Renal cortex interstitium (tissue), 11 donors: ENCODE data around the gene ATG9A. TPM values are rescaled to one million over a fixed set of nuclear protein-coding genes. Genes with fewer than 3 reads are reported as not detected.

Experiments
- DNase-seq, 11 donors: peaks; one replicate each; pipeline ENCODE4 v3.0.0-alpha.2; 2013; ENCODE audit warnings: low read depth in 9 of 11, low spot score in 4 of 11; ENCODE audit errors: extremely low read depth in 1 of 11
- polyA plus RNA-seq, 3 donors: library from polyadenylated mRNA; unstranded; fragments of 120-200 nt; gene quantifications; one replicate each; pipeline ENCODE4 v1.2.1, GENCODE V29; 2013; ENCODE audit not compliant: insufficient read length in 3 of 3

The ATG9A gene
- polyA plus RNA-seq, 3 donors: 43.7 to 48.2 (median 48.0) TPM

- no peak for DNase-seq
Observed at GRCh38 chr2:219172231-219173154, 56.9 kb downstream of the ATG9A start.

DNA sequence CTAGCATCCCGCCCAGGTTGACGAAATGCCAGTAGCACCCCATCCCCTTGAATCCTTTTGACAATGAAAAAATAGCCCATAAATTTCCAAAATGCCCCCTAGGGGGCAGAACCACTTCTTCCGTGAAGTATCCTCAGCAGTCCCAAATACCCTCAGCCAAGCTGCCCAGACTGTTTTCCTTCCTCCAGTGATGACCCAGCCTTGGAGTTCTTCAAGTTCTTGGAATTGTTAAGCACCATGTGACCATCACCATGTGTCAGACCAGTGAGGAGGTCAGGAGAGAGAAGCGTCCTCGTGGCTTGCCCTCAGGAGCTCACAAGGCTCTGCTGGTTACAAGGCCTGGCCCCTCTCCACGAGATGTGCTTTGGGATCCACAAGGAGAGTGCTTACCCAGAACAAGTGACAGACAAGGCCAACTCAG, 58.2 kb downstream of the ATG9A start:
- DNase-seq: peak in 5 of 11 donors; percentile 25 to 51 (median 33)

GRCh38 chr2:219169930-219170654, 59.3 kb downstream of the ATG9A start, which contains the start of gene SLC23A3:
Gene SLC23A3, minus strand, starts transcription at chr2:219170029. Its CDS starts 45 bp downstream, at chr2:219169984.
- no peak for DNase-seq

Other genes with a start within 250 kb of the ATG9A start
- gene FEV, start 244.5 kb downstream of the ATG9A start, polyA plus RNA-seq: under 1 TPM in 2 of 3 donors, not detected in 1; 0.14 TPM
- not detected for gene CRYBA2, start 236.2 kb downstream of the ATG9A start, polyA plus RNA-seq
- under 1 TPM; 0.11 to 0.37 (median 0.36) TPM for gene CFAP65, start 188.1 kb downstream of the ATG9A start, polyA plus RNA-seq
- gene IHH, start 168.7 kb downstream of the ATG9A start, polyA plus RNA-seq: 1 to 10 TPM; 1.3 to 2.8 (median 2.0) TPM
- gene NHEJ1, start 68.8 kb downstream of the ATG9A start, polyA plus RNA-seq: 10 to 100 TPM; 16.7 to 21.4 (median 17.0) TPM
- gene SLC23A3, start 59.6 kb downstream of the ATG9A start, polyA plus RNA-seq: 10 to 100 TPM; 17.6 to 35.0 (median 22.7) TPM
- 10 to 100 TPM; 61.4 to 71.9 (median 68.9) TPM for gene CNPPD1, start 52.7 kb downstream of the ATG9A start, polyA plus RNA-seq
- gene RETREG2, start 51.4 kb downstream of the ATG9A start, polyA plus RNA-seq: 100 to 1,000 TPM; 111 to 116 (median 116) TPM
- gene ZFAND2B, start 22.9 kb downstream of the ATG9A start, polyA plus RNA-seq: 10 to 100 TPM; 36.1 to 50.4 (median 43.0) TPM
- 10 to 100 TPM; 42.1 to 50.2 (median 44.7) TPM for gene ABCB6, start 10.7 kb downstream of the ATG9A start, polyA plus RNA-seq
- 10 to 100 TPM; 51.6 to 94.0 (median 62.8) TPM for gene ANKZF1, start 170 bp upstream of the ATG9A start, polyA plus RNA-seq
- 10 to 100 TPM; 24.1 to 27.6 (median 24.4) TPM for gene GLB1L, start 15.8 kb upstream of the ATG9A start, polyA plus RNA-seq
- gene STK16, start 15.8 kb upstream of the ATG9A start, polyA plus RNA-seq: 10 to 100 TPM; 37.3 to 38.3 (median 38.1) TPM
- 1 to 10 TPM in 1 of 3 donors, under 1 TPM in 2; 0.79 to 1.0 (median 0.93) TPM for gene TUBA4B, start 23.6 kb upstream of the ATG9A start, polyA plus RNA-seq
- 100 to 1,000 TPM in 1 of 3 donors, 10 to 100 TPM in 2; 27.7 to 111 (median 37.9) TPM for gene TUBA4A, start 24.3 kb upstream of the ATG9A start, polyA plus RNA-seq
- gene DNAJB2, start 49.7 kb upstream of the ATG9A start, polyA plus RNA-seq: 10 to 100 TPM; 64.9 to 83.6 (median 72.3) TPM
- under 1 TPM in 2 of 3 donors, not detected in 1; 0.16 to 0.65 TPM for gene PTPRN, start 79.8 kb upstream of the ATG9A start, polyA plus RNA-seq
- gene RESP18, start 103.1 kb upstream of the ATG9A start, polyA plus RNA-seq: not detected
- 10 to 100 TPM; 53.6 to 73.9 (median 65.7) TPM for gene DNPEP, start 158.3 kb upstream of the ATG9A start, polyA plus RNA-seq
- gene DES, start 188.7 kb upstream of the ATG9A start, polyA plus RNA-seq: 1 to 10 TPM; 6.1 to 7.0 (median 6.5) TPM
- 10 to 100 TPM in 2 of 3 donors, 1 to 10 TPM in 1; 9.2 to 16.8 (median 12.7) TPM for gene SPEG, start 205.2 kb upstream of the ATG9A start, polyA plus RNA-seq